Smooth muscle cell (in vitro differentiated cells): ENCODE results near the gene SPTAN1. TPM values are rescaled to one million over a fixed set of nuclear protein-coding genes. Genes with fewer than 3 reads are reported as not detected.
"Not testable (repeated sequence)": the region's sequence is repeated elsewhere in the genome, so short reads cannot be mapped to it uniquely, and the experiment has no call there.

Experiments used
- DNase-seq: peaks from one replicate; lab custom pipeline; 2025; ENCODE audit not compliant: unreplicated experiment; lab: John Stamatoyannopoulos, UW
- H2AFZ ChIP-seq: fragments of 200-600 bp; sonication (generic); 2 replicates; pipeline ENCODE4 v1.6.0; 2016; ENCODE audit warnings: antibody characterized with exemption, low read depth, mild to moderate bottlenecking
- H3F3A ChIP-seq: fragments of 200-600 bp; sonication (generic); 2 replicates; pipeline ENCODE4 v1.6.0; 2017; ENCODE audit warnings: antibody characterized with exemption, low read depth
- H3K27ac ChIP-seq: fragments of 200-600 bp; sonication (generic); 2 replicates; pipeline ENCODE4 v1.5.1; 2016; ENCODE audit warnings: low read depth, mild to moderate bottlenecking
- H3K27me3 ChIP-seq: fragments of 200-600 bp; sonication (generic); 2 replicates; pipeline ENCODE4 v1.6.1; 2016; ENCODE audit warnings: low read depth, mild to moderate bottlenecking
- H3K36me3 ChIP-seq: fragments of 200-600 bp; sonication (generic); 2 replicates; pipeline ENCODE4 v1.5.1; 2016; ENCODE audit warnings: low read depth
- H3K4me1 ChIP-seq: fragments of 200-600 bp; sonication (generic); 2 replicates; pipeline ENCODE4 v1.5.1; 2016; ENCODE audit warnings: low read depth
- H3K4me2 ChIP-seq: fragments of 200-600 bp; sonication (generic); 2 replicates; pipeline ENCODE4 v1.6.0; 2016; ENCODE audit warnings: mild to moderate bottlenecking
- H3K4me3 ChIP-seq: fragments of 200-600 bp; sonication (generic); 2 replicates; pipeline ENCODE4 v1.5.1; 2016; ENCODE audit warnings: mild to moderate bottlenecking
- H3K79me2 ChIP-seq: fragments of 200-600 bp; sonication (generic); 2 replicates; pipeline ENCODE4 v1.6.0; 2016; ENCODE audit warnings: low read depth, mild to moderate bottlenecking
- H3K9ac ChIP-seq: fragments of 200-600 bp; sonication (generic); 2 replicates; pipeline ENCODE4 v1.6.0; 2016; ENCODE audit warnings: low read depth
- H3K9me3 ChIP-seq: fragments of 200-600 bp; sonication (generic); replicated peaks from 2 replicates; pipeline ENCODE4 v1.5.1; 2016; ENCODE audit warnings: low read depth
- H4K20me1 ChIP-seq: fragments of 200-600 bp; sonication (generic); 2 replicates; pipeline ENCODE4 v1.6.0; 2016; ENCODE audit warnings: low read depth
- CTCF ChIP-seq: fragments of 200-600 bp; sonication (generic); IDR thresholded peaks from 2 replicates; pipeline ENCODE4 v1.5.1; 2017; ENCODE audit warnings: borderline replicate concordance, mild to moderate bottlenecking, antibody characterized with exemption; ENCODE audit not compliant: insufficient read depth, poor library complexity, severe bottlenecking
- WGBS: methylation state at CpG from one replicate; pipeline ENCODE4 v1.1.7; 2016; ENCODE audit warnings: low lambda C conversion rate; 5-methylcytosine and 5-hydroxymethylcytosine counted together
- polyA plus RNA-seq: library from polyadenylated mRNA; unstranded; fragments of >200 nt; fragmentation: Nextera tagmentation; extraction: Ambion mirVana; gene quantifications from 2 replicates; pipeline ENCODE4 v1.2.1, GENCODE V29; 2016
- total RNA-seq: library from RNA; depleted of rRNA; stranded (reverse); fragments of >200 nt; gene quantifications from 2 replicates; pipeline ENCODE4 v1.2.3, GENCODE V29; 2014

SPTAN1 gene
- total and polyA plus RNA-seq, 2 experiments from 2014 or later, result 84.9 to 145 TPM

DNA sequence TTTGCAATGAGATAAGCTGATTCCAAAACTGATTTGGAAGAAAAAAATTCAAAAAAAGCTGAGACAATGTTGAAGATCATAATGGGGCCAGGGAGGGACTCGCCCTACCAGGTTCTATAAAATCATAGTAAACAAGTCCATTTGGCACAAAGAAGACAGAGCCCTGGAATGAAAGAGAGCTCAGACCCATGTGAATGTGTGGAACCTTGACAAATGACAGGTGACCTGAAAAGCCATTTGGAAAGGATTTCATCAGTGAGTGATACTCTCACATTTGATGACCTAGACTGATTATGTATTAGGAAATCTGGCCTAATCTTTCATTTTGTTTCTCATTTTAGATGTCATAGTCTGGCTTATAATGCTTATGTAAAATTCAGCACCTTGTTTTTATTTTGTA lies 26.8 kb downstream of the SPTAN1 start:
- H3F3A ChIP-seq, result no peaks in the 10 kb centered on the region
- no peaks in the 10 kb centered on the region for H3K9me3 ChIP-seq
- 96% methylated on average over 1 of the region's 1 CpG for WGBS
- no peaks in the 10 kb centered on the region for H3K4me1 ChIP-seq
- H3K27me3 ChIP-seq, result no peaks in the 10 kb centered on the region
- H3K4me2 ChIP-seq, result no peak overlapping the region
- H4K20me1 ChIP-seq, result peaks cover 5% of the 10 kb centered on the region
- no peak overlapping the region for H3K9ac ChIP-seq
- no peak overlapping the region for H3K27ac ChIP-seq
- peaks cover 55% of the 10 kb centered on the region for H3K36me3 ChIP-seq
- H3K79me2 ChIP-seq, result no peaks in the 10 kb centered on the region
- no peak for TF ChIP-seq CTCF
- no peak overlapping the region for H3K4me3 ChIP-seq
- H2AFZ ChIP-seq, result no peak overlapping the region
- no peak for DNase-seq

DNA sequence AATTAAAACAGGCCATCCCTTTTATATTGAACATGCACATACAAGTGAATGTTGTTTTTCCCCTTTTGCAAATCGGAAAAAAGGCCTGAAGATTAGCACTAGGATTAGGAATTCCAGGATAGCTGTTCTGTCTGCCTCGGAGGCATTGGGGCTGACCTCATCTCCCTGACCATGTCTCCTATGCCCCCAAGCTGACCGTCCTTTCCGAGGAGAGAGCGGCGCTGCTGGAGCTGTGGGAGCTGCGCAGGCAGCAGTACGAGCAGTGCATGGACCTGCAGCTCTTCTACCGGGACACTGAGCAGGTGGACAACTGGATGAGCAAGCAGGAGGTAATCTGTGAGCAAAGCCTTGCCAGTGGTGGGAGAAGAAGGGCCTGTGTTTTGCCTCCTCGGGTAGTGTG lies 28.3 kb downstream of the SPTAN1 start:
- Histone ChIP-seq H3K4me3 (no peak overlapping the region), H3K4me1 (no peaks in the 10 kb centered on the region), H3K79me2 (no peaks in the 10 kb centered on the region), H3K9me3 (no peaks in the 10 kb centered on the region), H3K27me3 (no peaks in the 10 kb centered on the region), H3K4me2 (no peak overlapping the region), H3K9ac (no peak overlapping the region), H3F3A (no peaks in the 10 kb centered on the region), H3K27ac (no peak overlapping the region), H3K36me3 (peaks cover 54% of the 10 kb centered on the region), H4K20me1 (peaks cover 5% of the 10 kb centered on the region), H2AFZ (no peak overlapping the region)
- 93% methylated on average over 10 of the region's 10 CpGs for WGBS
- DNase-seq, result no peak
- no peak for TF ChIP-seq CTCF

GRCh38 chr9:128585155-128585554 lies 32.8 kb downstream of the SPTAN1 start:
- not testable (repeated sequence) for H3K27me3 ChIP-seq, H3K27ac ChIP-seq, H2AFZ ChIP-seq, H4K20me1 ChIP-seq, DNase-seq, H3K9me3 ChIP-seq, H3K4me3 ChIP-seq, H3K4me2 ChIP-seq, H3F3A ChIP-seq, H3K79me2 ChIP-seq, H3K4me1 ChIP-seq, H3K9ac ChIP-seq
- H3K36me3 ChIP-seq, result peaks cover 47% of the 10 kb centered on the region
- WGBS, result 98% methylated on average over 8 of the region's 8 CpGs

DNA sequence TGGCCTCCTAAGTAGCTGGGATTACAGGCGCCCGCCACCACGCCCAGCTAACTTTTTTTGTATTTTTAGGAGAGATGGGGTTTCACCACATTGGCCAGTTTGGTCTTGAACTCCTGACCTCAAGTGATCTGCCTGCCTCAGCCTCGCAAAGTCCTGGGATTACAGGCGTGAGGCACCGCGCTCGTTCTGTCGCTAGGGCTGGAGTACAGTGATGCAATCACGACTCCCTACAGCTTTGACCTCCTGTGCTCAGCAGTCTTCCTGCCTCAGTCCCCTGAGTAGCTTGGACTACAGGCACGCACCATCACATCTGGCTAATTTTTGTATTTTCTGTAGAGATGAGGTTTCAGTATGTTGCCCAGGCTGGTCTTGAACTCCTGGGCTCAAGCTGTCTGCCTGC lies 34.5 kb downstream of the SPTAN1 start:
- not testable (repeated sequence) for H3K4me1 ChIP-seq, H3K27ac ChIP-seq, DNase-seq, H3K4me2 ChIP-seq, H3K79me2 ChIP-seq, H3K27me3 ChIP-seq, H3F3A ChIP-seq, H3K9ac ChIP-seq, H3K9me3 ChIP-seq, H4K20me1 ChIP-seq, H3K4me3 ChIP-seq, H2AFZ ChIP-seq
- peaks cover 50% of the 10 kb centered on the region for H3K36me3 ChIP-seq
- WGBS, result 91% methylated on average over 11 of the region's 11 CpGs

DNA sequence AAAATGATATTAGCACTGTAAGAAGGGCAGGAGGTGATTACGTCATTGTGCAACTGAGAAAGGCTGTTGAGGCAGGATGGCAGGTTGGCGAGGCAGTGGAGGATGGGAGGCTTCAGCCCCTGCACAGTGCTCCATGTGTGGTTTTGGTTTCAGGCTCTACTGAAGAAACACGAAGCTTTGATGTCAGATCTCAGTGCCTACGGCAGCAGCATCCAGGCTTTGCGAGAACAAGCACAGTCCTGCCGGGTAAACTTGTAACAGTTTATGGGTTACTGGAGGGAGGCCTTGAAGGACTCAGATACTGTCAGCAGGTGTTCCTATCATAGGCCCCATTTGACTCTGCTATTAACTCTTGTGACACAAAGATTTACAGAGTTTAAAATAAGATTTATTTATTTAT lies 35.1 kb downstream of the SPTAN1 start:
- H3K27ac ChIP-seq, result no peak overlapping the region
- no peak overlapping the region for H3K4me2 ChIP-seq
- H4K20me1 ChIP-seq, result peaks cover 5% of the 10 kb centered on the region
- WGBS, result 70% methylated on average over 6 of the region's 6 CpGs
- no peaks in the 10 kb centered on the region for H3K27me3 ChIP-seq
- no peaks in the 10 kb centered on the region for H3K79me2 ChIP-seq
- H3K9ac ChIP-seq, result no peak overlapping the region
- no peak for TF ChIP-seq CTCF
- H2AFZ ChIP-seq, result no peak overlapping the region
- H3K36me3 ChIP-seq, result peaks cover 47% of the 10 kb centered on the region
- no peak overlapping the region for H3K4me3 ChIP-seq
- H3K4me1 ChIP-seq, result no peaks in the 10 kb centered on the region
- H3K9me3 ChIP-seq, result no peaks in the 10 kb centered on the region
- no peak for DNase-seq
- H3F3A ChIP-seq, result no peaks in the 10 kb centered on the region
